ENCODE data around the gene LRP8. TPM values are rescaled to one million over a fixed set of nuclear protein-coding genes. Genes with fewer than 3 reads are reported as not detected.

The LRP8 gene
- total RNA-seq, 5 donors from 2014 or later (not counting 1 experiment from before 2014, with no cell fraction given) = 8.9 to 21.5 (median 19.8) TPM

GRCh38 chr1:53198241-53198651 is 129.6 kb downstream of the LRP8 start:
- peaks cover 2 to 22% of the 10 kb centered on the region in 2 experiments for H3K4me1 ChIP-seq (ENCODE audit: control insufficient read depth in 1 of 2, extremely low read depth in 1 of 2, insufficient read depth in 2 of 2, low read length in 2 of 2)
- peaks cover 0 to 26% of the 10 kb centered on the region in 2 donors for H3K36me3 ChIP-seq (ENCODE audit: control insufficient read depth in 2 of 2, extremely low read depth in 1 of 2, insufficient read depth in 1 of 2, low read length in 1 of 2)
- no peaks in the 10 kb centered on the region for H3K27me3 Mint-ChIP-seq
- H3K27ac Mint-ChIP-seq = peak overlapping the region; percentile 98 to 99
- ATAC-seq (replicated peaks in 1 of 4) (no peak), DNase-seq (no peak)
- peak overlapping the region; percentile 96 to 98 (median 96) for H3K4me3 Mint-ChIP-seq
- CTCF ChIA-PET = no interaction called here
- WGBS (ENCODE audit: insufficient coverage) = 66% methylated on average over 2 of the region's 4 CpGs
- H3K4me3 ChIP-seq (ENCODE audit: control insufficient read depth in 1 of 2, extremely low read depth in 1 of 2, low read length in 1 of 2) = no peak overlapping the region
- no peak overlapping the region for H3K27ac ChIP-seq (ENCODE audit: low read length)
- no peaks in the 10 kb centered on the region for H3K9me3 Mint-ChIP-seq
- H3K9me3 ChIP-seq = no peaks in the 10 kb centered on the region
- POLR2A ChIA-PET = interaction anchor here (0.7 to 1.2 kb wide), 2 partner anchors 16 to 39 kb away, joined by 3 to 4 read pairs; no protein-coding TSS in a partner anchor
- H3K4me1 Mint-ChIP-seq = peaks cover 27 to 48% (median 46%) of the 10 kb centered on the region in 3 donors
- peaks cover 37% of the 10 kb centered on the region for H3K36me3 Mint-ChIP-seq
- H3K27me3 ChIP-seq (replicated peaks in 1 of 2; ENCODE audit: control insufficient read depth in 2 of 2, extremely low read depth in 1 of 2, insufficient read depth in 2 of 2, low read length in 1 of 2) = no peaks in the 10 kb centered on the region

DNA sequence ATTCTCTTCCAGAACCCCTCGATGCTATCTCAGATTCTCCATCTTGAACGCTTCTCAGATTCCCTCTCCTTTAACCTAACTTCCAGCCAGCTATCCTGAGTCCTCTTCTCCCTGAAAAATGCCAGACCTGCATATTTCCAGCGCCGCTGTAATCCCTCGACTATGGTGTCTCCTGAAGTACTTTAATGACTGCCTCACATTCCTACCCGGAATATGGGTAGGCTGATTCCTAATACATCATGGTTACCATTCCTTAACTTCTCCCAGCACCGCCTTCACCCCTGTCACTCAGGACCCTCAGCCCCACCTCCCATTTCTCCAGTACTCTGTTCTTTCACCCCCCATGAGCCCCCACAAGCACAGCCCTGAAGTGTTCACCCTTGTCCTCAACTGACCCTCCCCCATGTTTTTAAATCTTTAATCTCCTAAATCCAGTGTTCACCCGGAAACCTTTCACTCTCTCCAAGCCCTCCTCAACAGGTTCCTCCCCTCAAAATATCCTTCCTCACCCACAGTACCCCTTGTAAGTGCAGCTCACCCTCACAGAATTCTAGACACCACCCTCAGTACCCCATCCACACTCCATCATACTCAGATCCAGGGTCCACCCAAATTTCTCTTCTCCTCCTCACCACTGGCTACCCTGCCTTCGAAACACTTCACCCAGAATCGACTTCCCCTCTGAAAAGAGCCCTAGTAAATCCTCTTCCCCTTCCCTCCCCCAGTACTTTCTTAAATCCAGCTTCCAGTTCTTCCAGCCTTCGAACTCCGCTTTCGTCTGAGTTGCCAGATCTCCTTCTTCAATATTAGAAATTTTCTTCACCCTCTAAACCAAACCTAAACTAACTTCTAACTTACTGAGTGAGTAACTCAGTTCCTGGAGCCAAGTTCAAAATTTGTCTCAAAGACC is 130.3 kb downstream of the LRP8 start:
- H3K4me1 ChIP-seq (ENCODE audit: control insufficient read depth in 1 of 2, extremely low read depth in 1 of 2, insufficient read depth in 2 of 2, low read length in 2 of 2) = peaks cover 2 to 22% of the 10 kb centered on the region in 2 experiments
- H3K4me3 Mint-ChIP-seq = peak overlapping the region; percentile 96 to 98 (median 96)
- H3K4me1 Mint-ChIP-seq = peaks cover 27 to 46% (median 44%) of the 10 kb centered on the region in 3 donors
- WGBS (ENCODE audit: insufficient coverage) = 41% methylated on average over 13 of the region's 13 CpGs
- peak overlapping the region; percentile 75 to 76 for H3K4me3 ChIP-seq (ENCODE audit: control insufficient read depth in 1 of 2, extremely low read depth in 1 of 2, low read length in 1 of 2)
- ATAC-seq (replicated peaks in 1 of 4) (no peak), DNase-seq (no peak)
- H3K36me3 Mint-ChIP-seq = peaks cover 30% of the 10 kb centered on the region
- H3K9me3 Mint-ChIP-seq = no peaks in the 10 kb centered on the region
- ChIA-PET CTCF (interaction anchor here in 1 of 2 donors (0.6 kb wide), 1 partner anchor 539 kb away, joined by 3 read pairs; no protein-coding TSS in a partner anchor), POLR2A (interaction anchor here (0.6 to 1.2 kb wide), 3 partner anchors 17 to 509 kb away, joined by 3 to 5 read pairs (median 4); no protein-coding TSS in a partner anchor)
- H3K27ac Mint-ChIP-seq = peak overlapping the region; percentile 98 to 99
- H3K27me3 ChIP-seq (replicated peaks in 1 of 2; ENCODE audit: control insufficient read depth in 2 of 2, extremely low read depth in 1 of 2, insufficient read depth in 2 of 2, low read length in 1 of 2) = no peaks in the 10 kb centered on the region
- H3K27me3 Mint-ChIP-seq = no peaks in the 10 kb centered on the region
- no peaks in the 10 kb centered on the region for H3K9me3 ChIP-seq
- peak overlapping the region; percentile 91 for H3K27ac ChIP-seq (ENCODE audit: low read length)
- H3K36me3 ChIP-seq (ENCODE audit: control insufficient read depth in 2 of 2, extremely low read depth in 1 of 2, insufficient read depth in 1 of 2, low read length in 1 of 2) = peaks cover 0 to 19% of the 10 kb centered on the region in 2 donors

DNA sequence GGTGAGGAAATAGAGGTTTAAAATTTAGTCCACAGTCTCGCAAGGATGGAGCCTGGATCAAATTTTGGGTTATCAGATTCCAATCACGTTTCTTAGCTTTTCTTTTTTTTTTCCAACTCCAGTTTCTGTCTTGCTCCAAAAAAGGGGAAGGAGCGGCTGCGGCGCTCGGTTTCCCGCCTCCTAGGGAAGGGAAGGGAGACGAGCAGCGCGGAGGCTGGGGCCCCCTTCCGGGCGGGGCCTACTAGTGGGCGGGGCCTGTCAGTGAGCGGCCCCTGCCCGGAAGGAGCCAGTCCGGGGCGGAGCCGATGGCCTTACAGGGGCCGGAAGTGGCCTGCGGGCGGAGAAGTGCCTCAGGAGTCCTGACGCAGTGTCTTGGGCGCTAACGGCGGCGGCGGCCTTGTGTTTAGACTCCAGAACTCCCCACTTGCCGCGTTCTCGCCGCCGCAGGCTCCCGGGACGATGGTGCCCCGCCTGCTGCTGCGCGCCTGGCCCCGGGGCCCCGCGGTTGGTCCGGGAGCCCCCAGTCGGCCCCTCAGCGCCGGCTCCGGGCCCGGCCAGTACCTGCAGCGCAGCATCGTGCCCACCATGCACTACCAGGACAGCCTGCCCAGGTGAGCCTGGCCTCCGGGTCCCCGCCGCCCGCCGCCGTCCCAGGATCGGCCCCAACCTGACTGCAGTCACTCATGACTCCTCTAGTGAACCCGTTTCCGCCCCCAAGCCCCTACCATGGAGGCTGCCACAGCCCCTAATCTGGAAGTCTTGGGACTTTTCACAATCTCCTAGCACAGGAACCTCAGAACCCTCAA is 131.2 kb downstream of the LRP8 start, which contains the start of gene CPT2:
Gene CPT2 (plus strand): TSS at position 340 of the 806 bp plus-strand sequence. CDS start 120 bp downstream, at position 460.
- POLR2A ChIA-PET = interaction anchor here in 1 of 2 donors (0.6 to 0.8 kb wide), 3 partner anchors 38 to 558 kb away, joined by 3 to 4 read pairs (median 3); no protein-coding TSS in a partner anchor
- peak within 1 kb of the TSS; percentile 75 to 76 for H3K4me3 ChIP-seq (ENCODE audit: control insufficient read depth in 1 of 2, extremely low read depth in 1 of 2, low read length in 1 of 2)
- no peaks in the 10 kb centered on the region for H3K9me3 Mint-ChIP-seq

DNA sequence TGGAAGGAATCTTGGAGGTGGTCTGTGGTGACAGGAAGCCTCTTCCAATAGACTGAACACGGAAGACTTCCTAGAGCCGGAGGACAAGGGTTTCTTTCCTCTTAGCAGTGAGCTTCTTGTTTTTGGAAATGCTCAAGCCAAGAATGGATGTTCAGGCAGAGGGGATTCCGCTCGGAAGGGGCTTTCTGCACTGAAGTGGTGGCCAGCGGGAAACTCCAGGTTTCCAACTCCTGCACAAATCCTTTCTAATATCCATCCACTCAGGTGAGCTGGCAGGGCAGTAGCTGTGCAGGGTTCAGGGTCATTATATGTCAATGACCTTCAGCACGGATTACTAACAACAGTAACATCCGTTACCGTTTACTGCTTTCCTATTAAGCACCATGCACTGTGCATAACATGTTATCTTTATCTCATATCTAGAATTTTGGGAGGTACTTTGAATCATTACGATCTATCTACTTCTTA is 131.8 kb downstream of the LRP8 start:
- Histone ChIP-seq H3K4me3 (ENCODE audit: control insufficient read depth in 1 of 2, extremely low read depth in 1 of 2, low read length in 1 of 2) (peak overlapping the region; percentile 75 to 76), H3K27ac (ENCODE audit: low read length) (peak overlapping the region; percentile 91), H3K4me1 (ENCODE audit: control insufficient read depth in 1 of 2, extremely low read depth in 1 of 2, insufficient read depth in 2 of 2, low read length in 2 of 2) (peaks cover 2 to 22% of the 10 kb centered on the region in 2 experiments), H3K9me3 (no peaks in the 10 kb centered on the region), H3K27me3 (replicated peaks in 1 of 2; ENCODE audit: control insufficient read depth in 2 of 2, extremely low read depth in 1 of 2, insufficient read depth in 2 of 2, low read length in 1 of 2) (no peaks in the 10 kb centered on the region), H3K36me3 (ENCODE audit: control insufficient read depth in 2 of 2, extremely low read depth in 1 of 2, insufficient read depth in 1 of 2, low read length in 1 of 2) (peaks cover 0 to 4% of the 10 kb centered on the region in 2 donors)
- H3K36me3 Mint-ChIP-seq = peaks cover 17% of the 10 kb centered on the region
- DNase-seq (no peak), ATAC-seq (replicated peaks in 1 of 4) (peak in 2 of 4 experiments; percentile 1 to 31)
- peak overlapping the region; percentile 96 to 98 (median 96) for H3K4me3 Mint-ChIP-seq
- no peaks in the 10 kb centered on the region for H3K9me3 Mint-ChIP-seq
- WGBS (ENCODE audit: insufficient coverage) = 90% methylated on average over 2 of the region's 9 CpGs
- ChIA-PET POLR2A (interaction anchor here in 1 of 2 donors (0.6 to 0.8 kb wide), 3 partner anchors 39 to 557 kb away, joined by 3 to 4 read pairs (median 3); no protein-coding TSS in a partner anchor), CTCF (interaction anchor here in 1 of 2 donors (0.9 to 1.2 kb wide), 3 partner anchors 11 to 15 kb away, joined by 3 to 4 read pairs (median 3); no protein-coding TSS in a partner anchor)
- peaks cover 27 to 42% (median 40%) of the 10 kb centered on the region in 3 donors for H3K4me1 Mint-ChIP-seq
- H3K27ac Mint-ChIP-seq = peak overlapping the region; percentile 89 to 94
- H3K27me3 Mint-ChIP-seq = no peaks in the 10 kb centered on the region

More for the DNA sequence above, 131.2 kb downstream of the LRP8 start, which contains the start of gene CPT2:
- peak; percentile 80 to 95 (median 90) for DNase-seq
- Mint-ChIP-seq H3K4me1 (peaks cover 27 to 44% (median 42%) of the 10 kb centered on the region in 3 donors), H3K27ac (peak within 1 kb of the TSS; percentile 98 to 99), H3K36me3 (peaks cover 23% of the 10 kb centered on the region), H3K27me3 (no peaks in the 10 kb centered on the region), H3K4me3 (peak within 1 kb of the TSS; percentile 96 to 98 (median 96))
- H3K27ac ChIP-seq (ENCODE audit: low read length) = peak within 1 kb of the TSS; percentile 91
- peaks cover 2 to 22% of the 10 kb centered on the region in 2 experiments for H3K4me1 ChIP-seq (ENCODE audit: control insufficient read depth in 1 of 2, extremely low read depth in 1 of 2, insufficient read depth in 2 of 2, low read length in 2 of 2)
- CTCF ChIA-PET = interaction anchor here in 1 of 2 donors (0.6 to 1.0 kb wide), 3 partner anchors 11 to 539 kb away, joined by 3 read pairs; no protein-coding TSS in a partner anchor
- H3K9me3 ChIP-seq = no peaks in the 10 kb centered on the region
- ATAC-seq (replicated peaks in 1 of 4) = peak; percentile 98
- under 1% methylated on average over 55 of the region's 57 CpGs for WGBS (ENCODE audit: insufficient coverage)
- H3K36me3 ChIP-seq (ENCODE audit: control insufficient read depth in 2 of 2, extremely low read depth in 1 of 2, insufficient read depth in 1 of 2, low read length in 1 of 2) = peaks cover 0 to 11% of the 10 kb centered on the region in 2 donors
- no peaks in the 10 kb centered on the region for H3K27me3 ChIP-seq (replicated peaks in 1 of 2; ENCODE audit: control insufficient read depth in 2 of 2, extremely low read depth in 1 of 2, insufficient read depth in 2 of 2, low read length in 1 of 2)

- no peaks in the 10 kb centered on the region for H3K27me3 Mint-ChIP-seq
- CTCF ChIA-PET = interaction anchor here in 1 of 2 donors (1.0 to 1.2 kb wide), 2 partner anchors 10 to 14 kb away, joined by 3 to 4 read pairs; no protein-coding TSS in a partner anchor
- ATAC-seq (replicated peaks in 1 of 4) = no peak
Measured at GRCh38 chr1:53195246-53196016, 132.4 kb downstream of the LRP8 start.

More at GRCh38 chr1:53195246-53196016, 132.4 kb downstream of the LRP8 start:
- 96% methylated on average over 8 of the region's 11 CpGs for WGBS (ENCODE audit: insufficient coverage)
- Histone ChIP-seq H3K4me1 (ENCODE audit: control insufficient read depth in 1 of 2, extremely low read depth in 1 of 2, insufficient read depth in 2 of 2, low read length in 2 of 2) (peaks cover 2 to 22% of the 10 kb centered on the region in 2 experiments), H3K9me3 (no peaks in the 10 kb centered on the region), H3K4me3 (ENCODE audit: control insufficient read depth in 1 of 2, extremely low read depth in 1 of 2, low read length in 1 of 2) (no peak overlapping the region), H3K27ac (ENCODE audit: low read length) (peak overlapping the region; percentile 91), H3K27me3 (replicated peaks in 1 of 2; ENCODE audit: control insufficient read depth in 2 of 2, extremely low read depth in 1 of 2, insufficient read depth in 2 of 2, low read length in 1 of 2) (no peaks in the 10 kb centered on the region), H3K36me3 (ENCODE audit: control insufficient read depth in 2 of 2, extremely low read depth in 1 of 2, insufficient read depth in 1 of 2, low read length in 1 of 2) (no peaks in the 10 kb centered on the region)
- Mint-ChIP-seq H3K27ac (peak overlapping the region; percentile 81 to 89), H3K4me3 (peak overlapping the region; percentile 65 to 98 (median 96)), H3K9me3 (no peaks in the 10 kb centered on the region), H3K36me3 (peaks cover 11% of the 10 kb centered on the region), H3K4me1 (peaks cover 27 to 39% (median 37%) of the 10 kb centered on the region in 3 donors)
- POLR2A ChIA-PET = interaction anchor here in 1 of 2 donors (0.8 kb wide), 1 partner anchor 39 kb away, joined by 3 read pairs; no protein-coding TSS in a partner anchor
- DNase-seq = no peak
